GM19240 (cell line): ENCODE results near the gene RNF220.

Experiments
- DNase-seq: peaks from one replicate; pipeline ENCODE4 v3.0.0; 2011; ENCODE audit warnings: low spot score; ENCODE audit not compliant: insufficient read length

Gene RNF220

GRCh38 chr1:44631647-44632539 lies 226.8 kb downstream of the RNF220 start:
- peak; percentile 99 for DNase-seq

DNA sequence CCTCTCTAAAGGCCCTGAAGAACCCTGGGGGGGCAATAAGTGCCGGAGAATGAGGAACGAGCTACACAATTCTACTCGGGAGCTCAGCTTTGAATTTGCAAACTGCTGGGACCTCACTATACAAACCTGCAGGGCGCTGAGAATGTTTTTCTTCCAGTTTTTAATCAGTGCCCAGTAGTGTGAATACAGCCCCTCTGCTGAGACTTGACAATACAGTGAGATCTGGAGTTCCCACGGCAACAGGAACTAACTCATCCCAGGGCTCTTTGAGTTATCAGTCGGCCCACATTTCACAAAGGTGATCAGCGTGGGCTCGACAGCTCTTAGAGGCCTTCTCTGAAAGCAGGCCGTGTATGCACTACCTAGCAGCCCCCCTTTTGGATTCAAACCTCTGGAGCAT lies 227.5 kb downstream of the RNF220 start:
- DNase-seq: peak; percentile 32

DNA sequence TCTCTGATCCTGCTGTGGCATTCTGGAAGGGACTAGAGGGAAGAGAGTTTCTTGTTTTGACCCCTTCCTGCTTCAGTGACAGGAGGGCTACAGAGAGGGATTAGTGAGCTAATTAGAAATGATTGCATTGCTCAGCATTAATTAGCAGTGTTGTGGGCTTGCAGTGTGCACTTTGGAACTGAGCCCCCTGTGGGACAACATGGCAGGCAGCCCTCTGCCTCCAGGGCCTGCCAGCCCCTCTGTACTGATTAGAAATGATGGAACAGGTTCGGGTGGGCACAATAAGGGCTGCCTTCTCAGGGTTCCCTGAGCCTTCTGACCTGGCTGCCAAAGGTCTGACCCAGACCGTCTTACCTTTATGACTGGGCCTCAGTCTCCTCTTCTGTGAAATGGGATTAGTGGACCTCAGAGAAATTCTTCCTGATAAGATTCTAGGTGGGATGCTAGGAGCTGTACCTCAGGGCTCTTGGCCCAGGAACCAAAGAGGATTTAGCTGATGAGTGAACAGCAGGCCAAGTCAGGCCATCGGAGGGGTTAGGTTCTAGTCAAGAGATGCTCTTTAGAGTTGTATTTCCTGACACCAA lies 229.6 kb downstream of the RNF220 start:
- DNase-seq: no peak

DNA sequence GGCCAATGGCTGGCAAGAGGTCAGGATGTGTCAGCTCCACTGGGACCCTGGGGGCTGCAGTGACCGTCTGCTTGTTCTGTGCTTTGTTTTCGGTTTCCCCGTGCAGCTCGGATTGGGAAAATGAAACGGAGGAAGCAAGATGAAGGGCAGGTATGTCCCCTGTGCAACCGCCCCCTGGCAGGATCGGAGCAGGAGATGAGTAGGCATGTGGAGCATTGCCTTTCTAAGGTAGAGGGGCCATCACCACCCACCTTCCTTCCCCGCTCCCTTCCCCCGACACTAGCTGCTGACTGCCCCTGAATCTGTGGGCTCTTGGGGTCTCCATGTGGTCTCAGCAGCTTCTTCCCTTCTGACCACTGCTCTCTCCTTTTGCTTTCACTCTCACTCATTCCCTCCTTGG lies 230.4 kb downstream of the RNF220 start:
- DNase-seq: no peak

DNA sequence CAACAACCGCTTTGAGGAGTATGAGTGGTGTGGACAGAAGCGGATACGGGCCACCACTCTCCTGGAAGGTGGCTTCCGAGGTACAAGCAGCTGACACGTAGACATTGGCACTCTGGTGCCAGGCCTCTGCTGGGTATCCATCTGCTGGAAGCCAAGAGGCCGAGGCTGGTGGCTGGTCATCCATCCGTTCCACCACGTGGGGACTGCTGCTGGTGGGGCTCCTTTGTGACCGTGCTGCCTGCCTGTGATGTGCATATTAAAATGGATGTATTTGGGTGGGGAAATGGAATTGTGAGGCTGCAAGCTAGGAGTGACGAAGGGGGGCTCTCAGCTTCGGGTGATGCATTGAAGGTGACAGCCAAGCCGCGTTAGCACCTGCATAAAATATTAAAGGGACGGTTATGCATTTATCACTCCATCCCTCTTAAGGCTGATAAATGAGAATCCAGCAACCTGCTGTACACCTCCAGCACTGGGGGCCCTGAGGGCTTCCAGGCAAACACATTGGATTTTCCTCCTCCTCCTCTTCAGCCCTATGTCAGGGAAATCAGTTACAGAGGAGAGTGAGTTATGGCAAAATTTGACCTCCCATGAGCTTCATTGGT lies 231.1 kb downstream of the RNF220 start:
- no peak for DNase-seq

- no peak for DNase-seq
Observed at GRCh38 chr1:44636688-44637598, 231.9 kb downstream of the RNF220 start.

- DNase-seq: no peak
Observed at GRCh38 chr1:44637702-44638411, 232.8 kb downstream of the RNF220 start.

DNA sequence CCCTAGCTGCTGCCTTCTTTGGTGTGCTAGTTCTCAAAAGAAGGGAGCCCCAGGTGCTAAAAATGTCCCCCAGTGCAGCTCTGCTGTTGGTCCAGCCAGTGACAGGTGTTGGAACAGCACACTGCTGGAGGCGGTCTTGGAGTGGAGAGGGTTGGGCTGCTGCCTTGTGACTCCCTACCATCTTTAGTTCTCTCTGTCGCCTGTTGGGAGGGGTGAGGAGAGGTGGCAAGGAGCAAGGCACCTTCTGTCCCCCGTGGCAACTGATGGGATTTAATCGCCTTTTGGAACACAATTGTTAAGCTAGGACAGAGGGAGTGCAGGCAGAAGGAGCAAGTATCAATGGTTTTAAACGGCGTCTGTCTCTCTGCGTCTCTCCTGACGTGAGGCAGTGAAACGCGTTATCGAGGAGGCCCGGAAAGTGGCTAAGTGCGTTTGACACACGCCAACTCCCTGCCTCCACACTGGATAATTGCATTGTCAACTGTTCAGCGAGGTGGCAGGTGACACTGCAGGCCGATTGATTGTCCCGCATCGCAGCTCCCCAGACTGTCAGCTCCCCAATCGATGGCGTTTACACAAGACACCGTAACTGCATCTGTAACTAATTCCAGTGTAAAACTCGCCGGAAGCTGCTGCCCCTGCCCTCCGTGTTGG lies 235.3 kb downstream of the RNF220 start:
- DNase-seq: no peak

DNA sequence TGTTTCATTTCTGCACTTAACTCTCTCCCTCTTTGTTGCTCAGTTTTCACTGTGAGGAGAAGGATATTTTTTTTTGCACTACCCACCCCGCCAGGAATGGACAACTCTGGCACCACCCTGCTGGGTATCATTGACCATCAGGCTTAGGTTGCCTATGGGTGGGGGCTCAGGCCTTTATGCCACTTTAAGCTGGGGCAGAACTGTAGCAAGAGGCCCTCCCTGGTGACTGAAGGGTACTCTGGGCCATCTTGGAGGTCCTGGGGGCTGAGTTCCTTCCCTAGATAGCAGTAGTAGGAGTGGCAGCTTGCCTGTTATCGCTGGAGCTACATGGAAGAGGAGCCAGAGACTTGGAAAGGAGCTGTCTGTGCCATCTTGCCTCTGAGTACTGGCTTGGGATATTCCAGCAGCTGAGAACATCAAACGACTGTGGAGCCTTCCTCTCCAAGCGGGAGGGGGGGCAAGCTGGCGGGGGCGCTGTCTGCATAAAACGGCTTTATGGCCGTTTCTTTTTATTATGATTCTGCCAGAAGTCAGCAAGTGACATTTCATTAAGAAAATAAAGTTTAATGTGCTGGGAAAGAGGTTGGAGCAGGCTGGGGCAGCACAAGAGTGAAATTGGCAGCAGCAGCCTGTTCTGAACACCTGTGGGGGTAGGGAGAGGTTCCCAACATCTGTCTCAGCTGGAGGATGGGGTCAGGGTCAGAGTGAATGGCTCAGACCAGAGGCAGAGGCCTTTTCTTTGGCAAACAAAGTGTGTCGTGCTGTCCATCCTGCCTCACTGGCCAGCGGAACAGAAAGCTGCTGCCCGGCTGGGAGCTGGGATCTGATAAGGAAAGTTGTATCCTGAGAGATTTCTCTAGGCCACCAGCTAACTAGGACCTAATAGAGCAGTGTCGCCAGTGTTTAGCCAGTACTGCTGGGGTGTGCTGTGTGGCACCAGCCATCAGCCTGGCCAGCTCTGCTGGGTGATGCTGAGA lies 236.4 kb downstream of the RNF220 start:
- no peak for DNase-seq

- no peak for DNase-seq
Observed at GRCh38 chr1:44642255-44642654, 237.2 kb downstream of the RNF220 start.

DNA sequence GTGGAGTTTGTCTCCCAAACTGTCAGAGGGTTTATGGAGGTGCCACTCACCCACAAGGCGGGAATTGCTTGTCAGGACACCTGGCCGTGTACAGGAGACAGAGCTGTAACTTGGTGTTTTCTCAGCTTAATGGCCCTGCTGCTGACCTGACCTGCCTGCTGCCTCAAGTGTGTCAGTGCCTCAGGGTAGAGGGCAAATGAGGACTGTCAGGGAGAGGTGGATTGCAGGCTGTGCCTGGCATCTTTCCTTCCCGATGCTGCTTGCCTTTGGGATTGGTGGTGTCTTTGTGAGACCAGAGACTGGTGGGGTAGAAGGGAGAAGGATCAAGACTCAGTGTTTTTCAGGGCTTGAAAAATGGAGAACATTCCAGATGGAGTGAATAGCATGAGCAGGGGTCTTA lies 237.9 kb downstream of the RNF220 start:
- no peak for DNase-seq

DNA sequence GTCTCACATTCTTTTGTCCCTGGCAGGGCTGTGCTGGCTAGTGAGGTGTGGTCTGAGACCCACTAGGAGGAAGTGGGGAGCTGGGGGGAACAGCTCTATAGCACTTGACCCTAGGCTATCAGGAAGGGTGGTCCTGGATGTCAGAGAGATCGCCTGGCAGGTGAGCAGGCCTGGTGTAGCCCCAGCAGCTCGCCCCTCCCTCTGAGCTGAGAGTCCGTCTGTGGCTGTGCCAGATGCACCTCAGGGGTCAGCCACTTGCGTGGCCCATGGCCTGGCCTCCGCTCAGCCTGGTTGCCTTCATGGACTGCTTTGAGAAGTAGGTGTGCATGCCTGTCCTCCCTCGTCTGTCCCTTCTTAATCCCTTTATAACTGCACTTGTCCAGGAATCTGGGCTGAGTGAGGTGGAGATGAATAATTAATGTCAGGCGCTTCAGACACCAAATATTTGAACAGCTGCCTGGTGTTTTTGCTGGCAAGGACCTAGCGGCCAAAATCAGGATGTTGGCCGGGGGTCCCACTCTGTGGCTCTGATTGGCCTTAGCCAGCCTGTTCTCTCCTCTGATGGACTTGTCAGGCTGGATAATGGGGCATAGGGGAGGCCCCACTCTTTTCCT lies 238.8 kb downstream of the RNF220 start:
- no peak for DNase-seq

DNA sequence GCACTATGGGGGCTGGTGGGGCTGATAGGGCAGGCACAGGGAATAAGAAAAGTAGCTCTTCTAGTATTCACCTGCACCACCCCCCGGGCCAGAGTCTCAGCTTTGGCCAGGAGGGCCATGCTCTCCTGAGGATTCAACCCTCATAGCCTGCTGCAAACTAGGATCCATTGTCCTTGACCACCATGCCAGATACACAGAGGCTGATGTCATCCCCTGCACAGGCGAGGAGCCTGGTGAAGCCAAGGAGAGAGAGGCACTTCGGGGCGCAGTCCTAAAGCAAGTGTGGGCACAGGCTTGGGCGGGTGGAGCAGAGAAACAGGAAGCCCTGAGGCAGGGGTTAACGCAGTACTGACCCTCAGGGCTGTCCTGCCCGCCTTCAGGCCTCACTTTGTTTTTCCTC lies 239.8 kb downstream of the RNF220 start:
- no peak for DNase-seq

DNA sequence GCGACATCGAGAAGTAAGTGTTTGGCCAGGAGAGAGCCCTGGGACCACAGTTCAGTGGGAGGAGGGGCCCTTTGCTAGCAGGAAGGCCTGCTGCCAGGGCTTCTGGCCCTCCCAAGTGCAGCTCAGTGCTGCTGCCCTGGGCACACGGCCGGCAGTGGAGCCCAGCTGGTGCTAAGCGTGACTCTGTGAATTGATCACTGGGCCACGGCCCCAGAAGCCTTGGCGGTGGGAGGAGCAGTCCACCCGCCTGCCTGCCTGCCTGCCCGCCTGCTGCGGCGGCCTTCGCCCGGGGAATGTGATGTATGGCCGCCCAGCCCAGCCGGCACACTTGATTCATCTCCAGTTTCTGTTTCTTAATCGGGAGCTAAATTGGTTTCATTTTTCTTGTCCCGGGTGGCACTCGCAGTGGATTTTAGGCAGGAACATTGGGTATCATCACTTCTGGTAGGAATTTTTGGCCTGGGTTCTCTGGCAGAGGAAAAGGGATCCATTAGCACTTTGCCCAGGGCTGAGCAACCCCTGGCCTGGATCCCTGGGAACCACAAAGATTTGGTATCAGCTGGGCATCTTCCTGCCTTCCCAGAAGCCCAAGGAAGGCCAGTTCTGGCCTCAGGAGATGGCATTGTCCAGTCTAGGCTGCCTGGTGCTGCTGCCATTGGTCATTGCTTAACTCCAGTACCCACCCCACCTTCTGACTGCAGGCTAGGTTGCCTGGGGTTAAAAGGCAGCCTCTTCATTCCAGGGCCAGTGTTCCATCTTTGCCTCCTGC lies 240.6 kb downstream of the RNF220 start:
- no peak for DNase-seq

DNA sequence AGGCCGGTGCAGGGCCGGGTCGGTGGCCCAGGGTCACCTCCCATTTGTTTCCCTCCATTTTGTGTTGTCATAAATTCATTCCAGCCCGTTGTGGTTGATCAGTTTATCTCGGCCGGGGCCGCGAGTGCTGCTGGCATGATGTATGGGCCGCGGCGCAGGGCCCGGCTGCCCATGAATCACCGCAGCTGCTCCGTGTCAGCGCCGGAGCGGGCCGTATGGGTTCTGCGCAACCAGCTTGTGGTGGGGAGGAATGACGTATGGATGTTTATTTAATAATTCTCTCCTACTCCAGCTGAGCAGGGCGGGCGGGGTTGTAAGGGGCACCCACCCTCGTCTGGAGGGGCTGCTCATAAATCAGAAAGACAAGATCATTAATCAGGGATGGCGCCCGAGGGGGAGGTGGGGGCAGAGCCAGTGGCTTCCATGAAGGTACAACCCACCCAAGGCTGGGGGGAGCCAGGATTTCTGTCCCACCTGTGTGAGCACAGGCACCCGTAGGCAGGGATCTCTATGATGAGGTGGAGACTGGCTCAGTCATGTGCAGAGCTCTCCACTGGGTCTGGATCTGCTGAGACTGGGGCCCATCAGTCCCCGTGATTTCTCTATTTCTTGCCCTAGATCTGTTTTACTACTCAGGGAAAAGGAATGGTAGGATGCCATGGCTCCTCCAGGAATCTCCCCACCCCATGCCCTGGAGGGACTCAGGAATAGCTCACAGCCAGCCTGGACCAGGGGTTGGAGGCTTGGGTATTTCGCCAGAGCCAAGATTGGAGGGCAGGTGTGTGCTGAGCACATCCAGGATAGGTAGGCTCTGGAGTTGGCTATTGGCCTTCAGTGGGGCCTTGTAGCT lies 241.4 kb downstream of the RNF220 start:
- no peak for DNase-seq

GRCh38 chr1:44647896-44648295 lies 242.8 kb downstream of the RNF220 start:
- no peak for DNase-seq
